Measurements from ENCODE around the gene SLC31A1.
A peak's percentile ranks its signal among the peaks of the same experiment; 100 is the strongest.

GRCh38 chr9:113222482-113222841 lies 1.1 kb downstream of the SLC31A1 start:
- TF ChIP-seq CTCF (IDR thresholded peaks at IDR 0.05) = no peak
- TF ChIP-seq POLR2A (IDR thresholded peaks at IDR 0.05) = peak; percentile 54
- TF ChIP-seq POLR2AphosphoS5 (IDR thresholded peaks at IDR 0.05) = peak in 2 of 3 donors; percentile 57 to 62
- no peak for TF ChIP-seq EP300 (IDR thresholded peaks at IDR 0.05; ENCODE audit: low read depth)

Measured in transverse colon (tissue), 4 donors.